ENCODE data around the gene ZNF729. TPM values are rescaled to one million over a fixed set of nuclear protein-coding genes. Genes with fewer than 3 reads are reported as not detected.

ZNF729 gene
- total RNA-seq, 1 donor from 2014 or later = not detected

GRCh38 chr19:22335716-22336115 lies 49.5 kb downstream of the ZNF729 start:
- DNase-seq (ENCODE audit: low read depth) = no peak
- no peak for TF ChIP-seq CTCF (IDR thresholded peaks at IDR 0.05; ENCODE audit: insufficient read depth, low read length, severe bottlenecking)
- no peak for FAIRE-seq
- H3K36me3 ChIP-seq (ENCODE audit: control insufficient read depth, insufficient read depth, low read length) = no peaks in the 10 kb centered on the region
- H3K4me3 ChIP-seq (ENCODE audit: low read depth, low read length) = no peak overlapping the region
- H3K27me3 ChIP-seq (ENCODE audit: control insufficient read depth, insufficient read depth, low read length) = no peaks in the 10 kb centered on the region

DNA sequence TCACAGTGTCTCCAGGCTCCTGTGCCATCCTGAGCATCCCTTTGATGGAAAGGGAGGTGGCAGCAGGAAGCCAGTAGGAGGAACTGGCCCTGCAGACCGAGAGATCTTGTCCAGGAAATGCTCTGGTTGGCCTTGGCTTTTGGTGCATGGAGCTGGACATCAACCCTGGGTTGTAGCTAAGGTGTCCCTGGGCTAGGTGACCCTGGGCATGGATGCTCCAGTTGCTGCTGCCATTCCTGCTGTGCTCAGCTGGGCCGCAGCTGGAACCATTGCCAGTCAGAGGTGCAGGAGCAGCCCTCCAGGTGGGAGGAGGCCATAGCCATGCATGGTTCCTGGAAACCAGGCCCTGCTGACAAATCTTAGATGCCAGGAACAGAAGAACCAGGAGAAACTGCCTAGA lies 68.4 kb downstream of the ZNF729 start:
- DNase-seq (ENCODE audit: low read depth) (no peak), FAIRE-seq (no peak)
- no peak for TF ChIP-seq CTCF (IDR thresholded peaks at IDR 0.05; ENCODE audit: insufficient read depth, low read length, severe bottlenecking)
- Histone ChIP-seq H3K4me3 (ENCODE audit: low read depth, low read length) (no peak overlapping the region), H3K27me3 (ENCODE audit: control insufficient read depth, insufficient read depth, low read length) (no peaks in the 10 kb centered on the region), H3K36me3 (ENCODE audit: control insufficient read depth, insufficient read depth, low read length) (no peaks in the 10 kb centered on the region)

Other genes with a start within 250 kb of the ZNF729 start
- 0.51 and 1.1 TPM in 2 replicates for gene ZNF257, start 234.0 kb upstream of the ZNF729 start, total RNA-seq
- gene ZNF676, start 89.5 kb upstream of the ZNF729 start, total RNA-seq = 0.13 and 0.26 TPM in 2 replicates
- gene ZNF98, start 135.9 kb downstream of the ZNF729 start, total RNA-seq = under 0.01 TPM in 1 of 2 replicates, not detected in the other